Right hindlimb (tissue), 1 donor: Measurements from ENCODE around the gene SLC35E4.
A peak's percentile ranks its signal among the peaks of the same experiment; 100 is the strongest.

ENCODE experiments used
- DNase-seq: peaks from one replicate; pipeline ENCODE4 v3.0.0-alpha.2; 2018

SLC35E4 gene

DNA sequence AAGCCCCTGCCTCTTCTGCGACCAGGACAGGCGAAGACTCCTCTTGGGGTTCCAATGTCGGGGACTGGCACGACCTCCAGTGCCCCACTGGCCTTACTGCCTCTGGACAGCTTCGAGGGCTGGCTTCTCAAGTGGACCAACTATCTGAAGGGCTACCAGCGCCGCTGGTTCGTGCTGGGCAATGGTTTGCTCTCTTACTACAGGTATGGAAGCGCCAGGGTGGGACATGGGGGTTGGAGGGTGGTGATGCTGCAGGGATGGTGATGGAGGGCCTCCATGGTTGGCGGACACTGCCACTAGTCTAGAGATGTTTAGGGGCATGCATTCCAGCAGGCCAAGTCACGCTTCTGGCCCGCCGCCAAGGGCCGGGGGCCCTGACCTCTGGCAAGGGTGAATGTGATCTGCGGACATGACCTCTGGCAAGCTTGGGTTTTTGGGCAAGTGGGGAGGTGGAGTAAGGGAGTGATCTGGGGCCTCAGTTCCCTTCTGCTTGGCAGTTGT lies 59.8 kb downstream of the SLC35E4 start:
- peak; percentile 20 for DNase-seq

DNA sequence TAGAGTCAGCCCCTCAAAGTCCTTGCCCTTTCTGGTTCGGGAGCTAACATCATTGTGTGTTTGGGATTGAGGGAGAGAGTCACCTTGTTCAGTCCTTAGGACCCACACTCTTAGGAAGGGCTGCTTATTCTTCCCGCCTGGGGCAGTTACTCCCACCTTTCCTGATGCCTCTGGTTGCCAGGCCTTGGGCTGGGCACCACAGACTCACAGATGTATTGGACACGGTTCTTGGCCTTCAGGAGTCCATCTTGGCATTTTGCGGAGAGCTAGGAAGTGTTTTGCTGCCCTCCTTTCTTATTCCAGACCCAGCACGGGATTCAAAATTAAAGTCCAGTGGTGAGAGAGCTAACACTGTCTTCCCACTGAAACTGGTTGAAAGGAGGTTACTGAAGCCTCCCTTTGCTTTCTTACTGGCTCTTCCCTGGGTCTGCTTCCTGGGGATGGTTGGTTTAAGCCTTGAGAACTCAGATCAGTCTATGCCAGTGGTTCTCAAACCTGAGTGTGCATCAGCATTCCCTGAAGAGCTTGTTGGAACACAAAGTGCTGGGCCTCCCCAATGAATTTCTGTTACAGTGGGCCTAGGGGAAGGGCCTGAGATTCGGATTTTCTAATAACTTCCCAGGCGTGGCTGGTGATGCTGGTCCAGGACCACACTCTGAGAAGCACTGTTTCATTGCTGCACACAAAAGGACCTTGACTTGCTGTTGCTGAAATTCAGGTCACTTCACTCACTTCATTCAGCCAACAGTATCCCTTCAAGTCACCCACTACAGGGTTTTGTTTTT lies 60.5 kb downstream of the SLC35E4 start:
- no peak for DNase-seq
